HUES64 (cell line): ENCODE data around the gene CCDC183.
"Not testable (repeated sequence)": the region's sequence is repeated elsewhere in the genome, so short reads cannot be mapped to it uniquely, and the experiment has no call there.

Source experiments
- H3K27ac ChIP-seq: 2 replicates; pipeline ENCODE4 v1.7.0; 2013; ENCODE audit warnings: low read depth, low read length, inconsistent platforms
- H3K27me3 ChIP-seq: 2 replicates; pipeline ENCODE4 v1.6.1; 2013; ENCODE audit warnings: mild to moderate bottlenecking, low read length; ENCODE audit not compliant: insufficient read depth
- H3K36me3 ChIP-seq: 2 replicates; pipeline ENCODE4 v1.6.1; 2013; ENCODE audit warnings: mild to moderate bottlenecking, low read length; ENCODE audit not compliant: insufficient read depth
- H3K4me1 ChIP-seq: 2 replicates; pipeline ENCODE4 v1.6.1; 2013; ENCODE audit warnings: mild to moderate bottlenecking, low read length, moderate library complexity; ENCODE audit not compliant: insufficient read depth
- H3K4me3 ChIP-seq: 2 replicates; pipeline ENCODE4 v1.5.1; 2013; ENCODE audit warnings: mild to moderate bottlenecking, low read length, moderate library complexity
- H3K9ac ChIP-seq: 2 replicates; pipeline ENCODE4 v1.6.1; 2013; ENCODE audit warnings: mild to moderate bottlenecking, low read depth, low read length
- H3K9me3 ChIP-seq: 2 replicates; pipeline ENCODE4 v1.6.1; 2013; ENCODE audit warnings: low read depth, low read length; ENCODE audit not compliant: insufficient read depth
- WGBS: fragments of 150-250, 120-280 bp; methylation state at CpG from one replicate; pipeline ENCODE4 v1.1.7; 2013; ENCODE audit warnings: missing lambda C conversion rate; 5-methylcytosine and 5-hydroxymethylcytosine counted together

Gene CCDC183

GRCh38 chr9:136794281-136794999 lies 1.7 kb upstream of the CCDC183 start:
- no peak overlapping the region; the same call in 1 of the 2 replicates for H3K27ac ChIP-seq
- no peak overlapping the region for H3K4me3 ChIP-seq
- H3K36me3 ChIP-seq = peaks cover 4% of the 10 kb centered on the region; the same call in 1 of the 2 replicates
- H3K27me3 ChIP-seq = peaks cover 12% of the 10 kb centered on the region
- WGBS = 96% methylated on average over 14 of the region's 14 CpGs
- H3K4me1 ChIP-seq = peaks cover 16% of the 10 kb centered on the region
- no peak overlapping the region for H3K9ac ChIP-seq
- no peaks in the 10 kb centered on the region for H3K9me3 ChIP-seq

- H3K27ac ChIP-seq = no peak overlapping the region; the same call in 1 of the 2 replicates
- H3K4me1 ChIP-seq = peaks cover 16% of the 10 kb centered on the region
- 84% methylated on average over 6 of the region's 6 CpGs for WGBS
- peaks cover 16% of the 10 kb centered on the region for H3K27me3 ChIP-seq
- no peak overlapping the region for H3K9ac ChIP-seq
- H3K4me3 ChIP-seq = no peak overlapping the region
- H3K36me3 ChIP-seq = peaks cover 4% of the 10 kb centered on the region; the same call in 1 of the 2 replicates
- no peaks in the 10 kb centered on the region for H3K9me3 ChIP-seq
Measured at GRCh38 chr9:136795000-136795348, 1.2 kb upstream of the CCDC183 start.

GRCh38 chr9:136796775-136797347 lies 723 bp downstream of the CCDC183 start:
- not testable (repeated sequence) for H3K27ac ChIP-seq, H3K9ac ChIP-seq, H3K36me3 ChIP-seq, H3K4me3 ChIP-seq, H3K9me3 ChIP-seq
- H3K27me3 ChIP-seq = peaks cover 16% of the 10 kb centered on the region
- peaks cover 11% of the 10 kb centered on the region for H3K4me1 ChIP-seq
- 44% methylated on average over 10 of the region's 10 CpGs for WGBS

- H3K36me3 ChIP-seq = 0 out of 2 replicates have a peak, but pooled peaks cover 1% of the 10 kb centered on the region
- no peak overlapping the region for H3K27ac ChIP-seq
- no peak overlapping the region for H3K4me3 ChIP-seq
- WGBS = 89% methylated on average over 6 of the region's 6 CpGs
- peaks cover 11% of the 10 kb centered on the region for H3K4me1 ChIP-seq
- peaks cover 21% of the 10 kb centered on the region for H3K27me3 ChIP-seq
- no peaks in the 10 kb centered on the region for H3K9me3 ChIP-seq
- no peak overlapping the region for H3K9ac ChIP-seq
Measured at GRCh38 chr9:136798708-136799078, 2.6 kb downstream of the CCDC183 start.

- H3K27ac ChIP-seq = no peak overlapping the region
- H3K4me3 ChIP-seq = peak overlapping the region; percentile 69
- no peaks in the 10 kb centered on the region for H3K9me3 ChIP-seq
- peaks cover 21% of the 10 kb centered on the region for H3K27me3 ChIP-seq
- 52% methylated on average over 34 of the region's 35 CpGs for WGBS
- peaks cover 11% of the 10 kb centered on the region for H3K4me1 ChIP-seq
- H3K9ac ChIP-seq = peak overlapping the region; percentile 62
- H3K36me3 ChIP-seq = no peaks in the 10 kb centered on the region
Measured at GRCh38 chr9:136799079-136799853, 3.1 kb downstream of the CCDC183 start.

GRCh38 chr9:136799854-136800657 lies 3.9 kb downstream of the CCDC183 start:
- Histone ChIP-seq H3K4me3 (peak overlapping the region; percentile 69), H3K9me3 (no peaks in the 10 kb centered on the region), H3K27ac (no peak overlapping the region), H3K36me3 (no peaks in the 10 kb centered on the region), H3K9ac (peak overlapping the region; percentile 62), H3K27me3 (peaks cover 21% of the 10 kb centered on the region), H3K4me1 (peaks cover 11% of the 10 kb centered on the region)
- WGBS = under 1% methylated on average over 62 of the region's 63 CpGs

GRCh38 chr9:136802321-136802720 lies 6.2 kb downstream of the CCDC183 start:
- peaks cover 7% of the 10 kb centered on the region; the same call in 1 of the 2 replicates for H3K4me1 ChIP-seq
- H3K27ac ChIP-seq = no peak overlapping the region

GRCh38 chr9:136803009-136803550 lies 6.9 kb downstream of the CCDC183 start:
- 90% methylated on average over 8 of the region's 9 CpGs for WGBS

More at GRCh38 chr9:136802321-136802720, 6.2 kb downstream of the CCDC183 start:
- Histone ChIP-seq H3K36me3 (0 out of 2 replicates have a peak, but pooled peaks cover 3% of the 10 kb centered on the region), H3K9me3 (no peaks in the 10 kb centered on the region), H3K4me3 (no peak overlapping the region), H3K9ac (no peak overlapping the region), H3K27me3 (peaks cover 21% of the 10 kb centered on the region)
- WGBS = 89% methylated on average over 6 of the region's 6 CpGs

GRCh38 chr9:136803551-136804508 lies 7.7 kb downstream of the CCDC183 start:
- peaks cover 7% of the 10 kb centered on the region; the same call in 1 of the 2 replicates for H3K4me1 ChIP-seq
- H3K27me3 ChIP-seq = peaks cover 15% of the 10 kb centered on the region
- WGBS = 94% methylated on average over 22 of the region's 22 CpGs
- H3K4me3 ChIP-seq = no peak overlapping the region
- no peak overlapping the region for H3K27ac ChIP-seq
- H3K9me3 ChIP-seq = no peaks in the 10 kb centered on the region
- H3K9ac ChIP-seq = no peak overlapping the region
- 0 out of 2 replicates have a peak, but pooled peaks cover 3% of the 10 kb centered on the region for H3K36me3 ChIP-seq

More at GRCh38 chr9:136803009-136803550, 6.9 kb downstream of the CCDC183 start:
- H3K9ac ChIP-seq, H3K4me3 ChIP-seq, H3K9me3 ChIP-seq, H3K27ac ChIP-seq, H3K4me1 ChIP-seq, H3K36me3 ChIP-seq: not testable (repeated sequence)
- H3K27me3 ChIP-seq = peaks cover 21% of the 10 kb centered on the region
